Jurkat, Clone E6-1 (cell line): ENCODE measurements around the gene SHISAL1.

Source experiments
- DNase-seq: peaks from one replicate; pipeline ENCODE4 v3.0.0-alpha.2; 2011; ENCODE audit warnings: low read depth, low spot score
- H3K4me3 ChIP-seq: 2 replicates; pipeline ENCODE4 v1.5.1; 2011; ENCODE audit warnings: mild to moderate bottlenecking, low read length, control low read depth, moderate library complexity

Gene SHISAL1

DNA sequence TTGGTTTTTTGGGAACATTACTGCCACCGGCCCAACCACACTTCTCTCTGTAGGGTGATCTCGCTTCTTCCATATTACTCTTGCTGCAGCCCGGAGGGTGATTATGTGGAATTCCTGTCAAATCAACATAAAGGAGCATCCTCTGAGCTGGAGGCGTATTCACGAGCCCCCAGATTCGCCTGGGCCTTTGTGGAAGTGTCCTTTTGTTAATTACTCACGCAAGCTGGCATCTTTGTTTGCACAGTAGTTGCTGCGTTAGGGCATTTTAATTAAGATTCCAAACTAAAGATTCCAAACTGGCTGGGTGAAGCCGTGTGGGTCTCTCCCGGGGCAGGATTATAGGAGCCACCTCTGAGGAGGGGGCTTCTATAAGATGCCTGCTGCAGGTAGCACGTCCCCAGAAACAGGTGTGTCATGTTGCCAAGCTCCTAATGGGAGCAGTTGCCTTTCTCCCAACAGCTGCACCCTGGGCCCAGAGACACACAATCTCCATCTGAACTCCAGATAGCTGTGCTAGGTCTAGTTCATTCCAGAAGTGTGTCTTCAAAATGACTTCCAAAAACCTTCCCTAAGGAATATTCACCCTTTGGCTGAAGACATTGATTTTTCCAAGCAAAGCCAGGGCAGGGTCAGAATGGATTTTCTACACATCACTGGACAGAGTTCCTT is 40.9 kb downstream of the SHISAL1 start:
- no peak overlapping the region for H3K4me3 ChIP-seq
- DNase-seq, result no peak

DNA sequence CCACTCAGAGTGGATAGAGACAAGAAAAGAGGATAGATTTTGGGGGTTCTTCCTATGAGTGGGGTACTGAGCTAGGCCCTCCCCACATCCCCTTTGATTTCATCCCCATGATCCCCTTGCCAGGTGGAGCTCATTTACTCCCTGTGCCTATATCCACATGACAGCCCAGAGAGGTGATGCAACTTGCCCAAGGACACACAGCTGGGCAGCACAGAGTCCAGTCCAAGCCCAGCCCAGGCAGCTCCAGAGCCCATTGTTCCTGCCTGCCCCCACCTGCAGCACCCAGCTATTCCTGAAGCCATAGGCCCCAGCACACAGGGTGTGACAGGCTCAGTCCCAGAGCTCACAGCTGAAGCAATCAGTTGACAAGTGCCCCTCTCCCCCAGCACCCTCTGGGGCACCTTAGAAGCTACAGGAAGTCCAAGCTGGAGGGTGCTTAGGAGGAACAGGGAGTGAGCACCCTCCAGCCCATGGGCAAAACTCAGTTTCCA is 41.7 kb downstream of the SHISAL1 start:
- no peak for DNase-seq
- no peak overlapping the region for H3K4me3 ChIP-seq

DNA sequence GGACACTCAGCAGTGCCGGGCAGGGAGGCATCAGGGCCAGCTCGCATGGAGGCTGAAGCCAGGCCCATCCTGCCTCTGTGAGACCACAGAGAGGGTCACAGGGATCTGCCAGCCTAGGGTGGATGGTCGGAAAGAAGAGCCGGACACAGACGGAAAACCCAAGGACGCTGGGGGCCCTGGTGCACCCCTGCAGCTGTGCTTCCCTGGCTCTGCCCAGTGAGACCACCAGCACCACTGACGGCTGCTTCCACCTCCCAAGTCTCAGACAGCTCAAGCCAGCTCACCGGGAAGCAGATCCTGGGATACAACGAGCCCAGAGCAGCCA is 42.2 kb downstream of the SHISAL1 start:
- no peak for DNase-seq
- no peak overlapping the region for H3K4me3 ChIP-seq

DNA sequence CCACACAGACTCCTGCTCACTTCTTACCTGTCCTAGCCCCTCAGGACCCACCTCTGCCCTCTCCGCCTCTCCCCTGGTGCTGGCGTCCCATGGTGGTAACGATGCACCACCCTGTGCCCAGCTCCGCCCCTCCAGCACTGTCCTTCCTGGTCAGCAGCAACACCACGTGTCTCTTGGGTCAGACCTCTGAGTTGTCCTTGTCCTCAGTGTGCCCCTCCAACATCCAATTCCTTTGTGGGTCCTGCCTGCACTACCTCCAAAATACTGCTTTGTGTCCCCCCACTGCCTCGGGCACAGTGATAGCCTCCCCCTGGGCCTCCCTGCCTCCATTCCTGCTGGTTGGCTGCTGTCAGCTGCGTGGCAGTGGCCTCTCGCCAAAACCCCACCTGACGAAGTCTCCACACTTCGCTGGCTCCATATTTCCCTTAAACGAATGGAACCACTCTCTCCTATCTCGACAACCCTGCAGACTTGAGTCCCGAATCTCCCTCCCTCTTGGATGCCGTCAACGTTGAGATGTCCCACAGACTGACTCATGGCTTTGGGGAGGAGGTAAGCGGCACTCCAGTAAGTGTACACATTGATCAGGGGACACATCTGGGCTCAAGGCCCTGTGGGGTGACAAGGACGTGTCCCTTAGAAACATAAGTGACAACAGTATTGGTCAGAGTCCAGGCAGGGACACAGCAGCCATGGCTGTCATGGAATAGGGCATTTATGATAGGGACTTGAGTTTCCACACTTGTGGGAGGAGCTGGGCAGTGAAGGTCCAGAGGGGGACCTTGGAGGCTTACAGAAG is 42.8 kb downstream of the SHISAL1 start:
- no peak overlapping the region for H3K4me3 ChIP-seq
- DNase-seq, result no peak

DNA sequence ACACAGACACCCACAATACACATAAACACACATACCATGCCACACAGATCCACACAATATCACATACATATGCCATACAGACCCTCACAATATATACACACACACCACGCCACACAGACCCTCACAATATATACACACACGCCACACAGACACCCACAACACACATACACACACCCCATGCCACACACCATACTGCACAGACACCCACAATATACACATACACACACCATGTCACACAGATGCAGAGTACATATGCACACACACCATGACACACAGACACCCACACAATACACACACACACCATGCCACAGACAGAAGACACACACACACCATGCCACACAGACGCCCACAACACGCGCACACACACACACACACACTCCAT is 43.6 kb downstream of the SHISAL1 start:
- H3K4me3 ChIP-seq, result no peak overlapping the region
- DNase-seq, result no peak

DNA sequence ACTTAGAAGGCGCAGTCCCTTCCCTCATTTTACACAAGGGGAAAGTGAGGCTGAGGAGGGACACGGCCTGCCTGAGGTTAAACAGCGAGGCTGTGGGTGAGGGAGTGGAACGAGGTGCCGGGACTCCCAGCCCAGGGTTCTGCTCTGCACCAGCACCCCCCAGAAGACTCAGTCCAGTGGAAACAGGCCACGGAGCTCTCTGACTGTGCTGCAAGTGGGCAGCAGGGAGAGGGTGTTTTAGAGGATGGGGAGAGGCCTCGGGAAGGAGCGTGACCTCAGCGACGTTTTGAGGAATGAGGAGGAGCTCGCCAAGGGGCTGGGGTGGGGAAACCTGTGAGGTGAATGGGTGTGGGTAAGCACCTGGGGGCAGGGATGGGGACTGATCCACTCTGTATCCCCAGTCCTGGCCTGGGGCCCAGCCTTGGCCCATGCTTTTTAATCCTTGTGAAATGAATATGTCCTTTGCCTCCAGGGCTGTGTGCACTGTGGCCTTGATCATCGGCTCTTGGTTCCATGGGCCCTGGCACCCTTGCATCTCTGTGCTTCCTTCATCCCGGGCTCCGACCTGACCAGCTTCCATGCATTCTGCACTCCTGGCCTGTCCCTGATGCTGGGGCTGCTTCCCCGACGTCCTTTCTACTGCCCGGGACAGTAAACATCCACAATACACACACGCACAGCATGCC is 44.2 kb downstream of the SHISAL1 start:
- no peak for DNase-seq
- H3K4me3 ChIP-seq, result no peak overlapping the region

DNA sequence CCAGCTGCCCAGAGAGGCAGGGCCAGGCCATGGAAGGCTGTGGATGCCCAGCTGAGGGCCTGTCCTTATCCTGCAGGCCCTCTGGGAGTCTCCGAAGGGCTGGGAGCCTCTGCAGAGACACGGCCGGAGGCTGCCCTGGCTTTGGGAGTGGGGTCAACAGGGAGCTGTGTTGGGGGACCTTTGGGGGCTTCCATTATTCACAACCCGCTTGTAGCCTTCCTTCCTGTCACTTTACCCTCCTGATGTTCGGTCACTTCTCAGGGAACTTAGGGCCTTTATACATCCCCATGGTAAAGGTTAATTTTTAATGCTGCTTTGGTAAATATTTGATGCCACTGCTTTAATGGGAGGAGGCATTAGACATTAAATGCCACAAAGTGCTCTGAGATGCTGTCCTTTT is 44.9 kb downstream of the SHISAL1 start:
- H3K4me3 ChIP-seq, result no peak overlapping the region
- no peak for DNase-seq

DNA sequence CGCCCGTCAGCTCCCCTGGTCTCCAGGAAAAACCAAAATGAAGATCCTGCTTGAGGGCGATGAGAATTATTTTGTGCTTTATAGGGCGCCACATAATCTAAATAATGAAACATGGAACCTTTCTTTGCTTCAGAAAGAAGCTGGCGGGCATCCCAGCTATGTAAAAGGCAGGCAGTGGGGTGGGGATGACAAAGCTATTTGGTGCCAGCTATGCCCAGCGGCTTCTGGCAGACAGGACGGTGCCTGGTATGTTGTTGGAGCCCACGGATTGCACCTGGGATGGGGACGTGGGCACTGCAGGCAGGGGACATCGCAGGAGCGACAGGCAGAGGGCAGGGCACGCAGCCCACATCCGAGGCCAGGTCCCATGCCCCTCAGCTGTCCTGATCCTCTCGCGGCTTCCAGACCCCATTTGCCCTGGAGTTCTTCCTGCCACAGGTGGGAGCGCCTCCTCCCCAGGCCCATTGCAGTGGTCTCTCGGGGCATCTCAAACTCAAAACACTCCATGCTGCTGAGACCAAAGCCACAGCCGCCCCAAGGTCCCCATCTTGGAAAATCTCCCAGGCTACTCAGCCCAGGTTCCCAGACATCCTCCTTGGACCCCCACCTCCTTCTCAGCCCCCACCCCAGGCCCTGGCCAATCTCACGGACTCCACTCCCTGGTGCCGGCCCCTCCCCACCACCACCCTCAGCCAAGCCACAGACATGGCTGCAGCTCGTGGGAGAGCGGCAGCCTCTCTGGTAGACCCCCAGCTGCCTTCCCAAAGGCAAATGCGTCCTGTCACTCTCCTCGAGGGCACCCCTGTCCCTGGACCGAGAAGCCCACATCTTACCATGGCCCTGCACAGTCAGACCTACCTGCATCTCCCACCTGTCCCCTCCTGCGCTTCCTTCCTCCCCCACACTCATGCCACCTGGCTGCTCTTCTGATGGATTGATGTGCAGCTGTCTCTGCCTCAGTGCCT is 45.7 kb downstream of the SHISAL1 start:
- DNase-seq, result no peak
- H3K4me3 ChIP-seq, result no peak overlapping the region

DNA sequence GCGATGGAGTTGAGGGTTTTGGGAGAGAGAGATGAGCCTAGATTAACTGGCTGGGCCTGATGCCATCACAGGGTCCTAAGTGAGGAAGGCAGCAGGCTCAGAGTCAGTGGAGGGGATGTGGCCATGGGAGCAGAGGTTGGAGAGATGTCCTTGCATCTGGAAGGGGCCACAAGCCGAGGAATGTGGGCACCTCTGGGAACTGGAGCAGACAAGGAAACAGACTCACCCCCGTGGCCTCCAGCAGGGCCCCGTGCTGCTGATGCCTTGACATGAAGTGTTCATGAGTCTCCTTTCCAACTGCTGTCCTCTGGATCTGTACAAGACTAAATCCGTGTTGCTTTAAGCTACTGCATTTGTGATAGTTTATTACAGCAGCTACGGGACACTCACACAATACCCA is 49.2 kb downstream of the SHISAL1 start:
- no peak for DNase-seq

DNA sequence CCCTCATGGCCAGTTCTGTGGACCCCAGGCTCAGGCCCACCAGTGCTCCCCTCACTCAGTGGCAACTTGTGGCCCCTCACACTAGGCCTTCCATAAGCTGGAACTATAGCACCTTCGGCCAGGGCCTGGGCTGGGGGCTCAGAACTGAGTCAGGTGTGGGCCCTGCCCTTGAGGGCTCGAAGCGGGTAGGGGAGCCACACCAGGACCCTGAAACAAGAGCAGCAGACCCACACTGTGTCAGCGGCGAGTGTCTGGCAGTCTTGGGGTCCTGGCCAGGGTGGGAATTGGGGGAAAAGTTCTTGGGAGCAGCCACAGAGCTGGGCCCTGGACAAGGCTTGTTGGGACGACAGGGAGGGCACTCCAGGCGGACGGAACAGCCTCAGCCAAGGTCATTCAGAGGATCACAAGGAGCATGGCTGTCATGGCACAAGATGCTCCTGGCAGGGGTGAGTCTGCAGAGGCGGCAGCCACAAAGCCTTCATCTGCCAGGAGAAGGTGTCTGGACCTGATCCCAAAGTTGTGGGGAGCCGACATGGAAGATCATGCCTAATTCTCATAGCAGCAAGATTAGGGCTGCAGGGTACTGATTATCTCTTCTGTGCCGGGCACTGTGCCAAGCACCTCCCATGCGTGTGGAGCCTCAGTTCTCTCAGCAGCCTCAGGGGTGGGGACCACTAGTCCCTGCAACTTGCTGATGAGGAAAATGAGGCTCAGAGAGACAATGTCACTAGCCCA is 50.7 kb downstream of the SHISAL1 start:
- no peak overlapping the region for H3K4me3 ChIP-seq
- no peak for DNase-seq

More for the DNA sequence above, 49.2 kb downstream of the SHISAL1 start:
- no peak overlapping the region for H3K4me3 ChIP-seq

DNA sequence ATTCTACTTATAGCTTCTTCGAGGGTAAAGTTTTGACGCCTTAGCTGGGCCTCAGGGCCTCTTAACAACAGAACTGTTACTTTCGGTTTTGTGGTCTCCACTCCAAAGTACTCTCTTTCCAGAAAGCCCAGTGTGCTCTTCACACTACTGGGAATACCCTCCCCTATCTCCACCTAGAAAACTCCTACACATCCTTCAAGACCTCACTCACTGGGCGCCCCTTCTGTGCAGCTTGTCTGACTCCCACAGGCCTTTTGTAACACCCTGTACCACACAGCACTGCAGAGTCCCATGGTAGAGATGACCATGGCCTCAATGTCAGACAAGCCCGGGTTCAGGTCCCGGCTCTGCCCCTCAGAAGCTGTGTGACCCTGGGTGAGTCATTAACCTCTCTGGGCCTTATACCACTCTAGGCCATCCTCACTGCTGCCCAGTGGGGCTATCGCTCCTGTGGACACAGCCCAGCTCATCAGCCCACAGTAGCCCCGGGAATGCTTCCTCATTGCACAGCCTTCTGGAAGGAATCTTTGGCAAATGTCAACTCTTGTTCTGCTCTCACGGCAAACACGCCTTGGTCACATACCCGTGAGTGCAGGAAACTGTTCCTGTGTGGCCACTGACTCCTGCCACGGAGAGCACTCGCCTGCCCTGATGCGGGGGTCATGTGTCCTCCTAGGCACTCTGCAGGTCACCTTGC is 51.4 kb downstream of the SHISAL1 start:
- no peak for DNase-seq
- H3K4me3 ChIP-seq, result no peak overlapping the region

DNA sequence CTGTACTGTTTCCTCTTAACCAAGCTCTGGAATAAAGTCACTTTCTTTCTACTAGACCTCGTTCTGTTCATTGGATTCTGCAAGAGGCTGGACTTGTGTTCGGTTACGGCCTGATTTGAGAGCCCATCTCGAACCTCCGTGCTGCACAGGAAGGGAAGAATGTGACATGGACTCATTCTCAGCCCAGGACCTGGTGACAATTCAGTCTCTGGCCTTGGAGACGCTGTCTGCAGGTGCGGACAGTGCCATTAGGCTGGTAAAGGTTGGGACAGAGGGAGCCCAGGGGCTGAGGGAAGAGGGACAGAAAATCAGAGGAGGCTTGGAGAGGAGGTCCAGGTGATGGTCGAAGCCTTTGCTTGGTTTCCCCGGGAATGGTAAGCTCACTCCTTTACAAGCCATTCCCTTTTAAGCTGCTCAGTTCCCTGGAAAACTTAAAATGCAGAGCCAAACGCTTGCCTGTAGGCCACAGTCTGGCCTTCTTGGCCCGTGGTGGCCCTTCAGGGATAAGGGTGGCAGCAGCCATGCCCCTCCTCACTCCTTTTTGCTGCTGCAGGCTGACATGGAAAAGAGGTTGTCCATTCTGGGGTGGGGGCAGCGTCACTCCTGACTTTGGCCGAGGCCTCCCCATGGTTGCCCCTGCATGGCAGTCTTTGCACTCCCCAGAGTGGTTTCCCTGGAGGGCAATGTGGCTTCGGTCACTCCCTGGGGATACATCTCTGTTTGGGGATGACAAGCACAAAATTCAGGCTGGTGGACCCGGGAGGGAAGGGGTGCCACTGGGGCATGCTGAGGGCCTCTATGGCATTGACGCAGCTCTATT is 52.3 kb downstream of the SHISAL1 start:
- H3K4me3 ChIP-seq, result no peak overlapping the region
- DNase-seq, result no peak

DNA sequence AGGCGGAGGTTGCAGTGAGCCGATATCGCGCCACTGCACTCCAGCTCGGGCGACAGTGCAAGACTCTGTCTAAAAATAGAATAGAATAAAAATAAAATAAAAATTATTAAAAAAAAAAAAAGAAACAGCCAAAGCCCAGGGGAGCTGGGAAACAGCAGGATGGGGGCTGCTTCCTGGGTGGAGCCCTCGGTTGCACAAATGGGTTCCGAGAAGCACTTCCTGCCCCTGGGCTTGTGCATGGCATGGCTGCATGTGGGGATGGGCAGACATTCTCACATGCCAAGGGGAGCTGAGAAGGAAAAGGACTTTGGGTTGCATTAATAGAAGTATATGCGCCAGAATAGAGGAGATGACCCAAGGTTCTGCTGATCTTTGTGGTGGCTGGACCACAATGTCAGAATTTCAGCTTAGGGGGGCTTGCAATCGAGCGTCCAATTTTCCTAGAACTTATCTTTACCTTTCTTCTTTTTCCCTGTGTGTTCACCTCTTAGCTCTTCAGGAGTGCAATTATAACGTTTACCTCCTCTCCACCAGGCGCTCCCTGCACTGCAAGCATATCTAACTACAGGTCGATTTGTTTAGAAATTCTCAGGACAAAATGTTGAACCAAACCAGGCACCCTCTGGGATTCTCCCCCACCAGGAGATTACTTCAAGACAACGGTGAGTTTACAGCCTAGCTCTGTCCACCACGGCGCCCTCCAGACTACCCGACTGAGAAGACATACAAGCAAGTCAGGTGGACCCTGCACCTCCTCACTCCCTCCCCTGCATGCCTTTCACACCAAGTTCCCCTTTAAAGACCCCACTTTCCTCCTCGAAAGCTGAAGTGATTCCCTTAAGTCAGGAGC is 53.2 kb downstream of the SHISAL1 start:
- DNase-seq, result no peak
- no peak overlapping the region for H3K4me3 ChIP-seq

DNA sequence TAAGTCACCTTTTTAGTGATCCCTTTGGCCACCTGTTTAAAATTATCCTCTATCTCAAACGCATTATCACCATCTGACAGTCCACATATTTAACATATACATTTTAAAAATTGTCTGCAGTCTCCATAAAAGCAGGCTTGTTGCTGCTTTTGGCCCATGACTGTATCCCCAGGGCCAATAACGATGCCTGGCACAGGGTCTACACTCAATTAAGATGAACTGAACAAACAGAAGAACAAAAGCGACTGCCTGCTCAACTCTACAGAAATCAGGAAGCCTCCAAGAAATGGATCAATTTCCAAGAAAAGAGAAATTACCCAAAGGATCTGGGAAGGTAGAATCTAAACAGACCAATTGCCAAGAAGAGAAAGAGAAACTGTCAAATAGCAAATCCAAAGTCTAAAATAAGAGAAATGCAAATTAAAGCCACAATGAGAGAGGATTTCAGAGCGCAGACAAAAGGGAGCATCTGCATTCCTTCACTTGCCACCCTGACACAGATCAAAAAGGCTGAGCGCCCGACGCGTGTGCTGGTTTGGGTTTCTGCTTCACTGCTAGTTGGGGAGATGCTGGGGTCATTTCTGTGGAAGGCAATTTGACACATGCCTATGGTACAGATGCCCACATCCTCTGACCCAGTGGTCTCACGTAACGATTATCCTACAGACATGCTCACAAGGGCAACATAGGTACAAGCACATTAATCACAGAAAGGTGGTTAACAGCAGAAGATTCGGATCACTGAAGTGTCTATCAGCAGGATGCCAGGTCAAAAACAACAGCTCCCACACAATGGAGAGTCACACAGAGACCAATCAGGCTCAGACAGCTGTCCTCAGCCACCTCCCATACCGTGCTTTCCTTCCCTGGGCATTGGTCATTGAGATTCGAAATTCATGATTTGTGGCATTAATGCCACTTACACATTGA is 55.9 kb downstream of the SHISAL1 start:
- no peak overlapping the region for H3K4me3 ChIP-seq
- DNase-seq, result no peak

DNA sequence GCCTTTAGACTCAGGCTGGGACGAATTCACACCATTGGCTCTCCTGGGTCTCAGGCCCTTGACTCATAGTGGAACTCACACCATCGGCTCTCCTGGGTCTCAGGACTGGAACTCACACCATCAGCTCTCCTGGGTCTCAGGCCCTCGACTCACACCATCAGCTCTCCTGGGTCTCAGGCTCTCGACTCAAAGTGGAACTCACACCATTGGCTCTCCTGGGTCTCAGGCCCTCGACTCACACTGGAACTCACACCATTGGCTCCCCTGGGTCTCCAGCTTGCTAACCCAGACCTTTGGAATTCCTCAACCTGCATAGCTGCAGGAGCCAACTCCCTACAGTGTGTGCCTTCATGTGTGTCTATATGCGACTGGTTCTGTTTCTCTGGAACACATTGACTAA is 56.7 kb downstream of the SHISAL1 start:
- no peak for DNase-seq
- H3K4me3 ChIP-seq, result no peak overlapping the region
